22Rv1 (cell line): Measurements from ENCODE around the gene CCL19.
A peak's percentile ranks its signal among the peaks of the same experiment; 100 is the strongest.

Experiments used
- H3K27ac ChIP-seq: fragments of 450-650 bp; 2 replicates; pipeline ENCODE4 v1.5.1; 2017
- ZFX ChIP-seq: fragments of 450-650 bp; IDR thresholded peaks from 2 replicates; pipeline ENCODE4 v1.6.1; 2017; ENCODE audit warnings: antibody characterized with exemption, borderline replicate concordance
- TF ChIP-seq, protein P1 (sequence below): fragments of 450-650 bp; IDR thresholded peaks from 2 replicates; pipeline ENCODE4 v1.5.1; 2017; ENCODE audit warnings: mild to moderate bottlenecking

The CCL19 gene

DNA sequence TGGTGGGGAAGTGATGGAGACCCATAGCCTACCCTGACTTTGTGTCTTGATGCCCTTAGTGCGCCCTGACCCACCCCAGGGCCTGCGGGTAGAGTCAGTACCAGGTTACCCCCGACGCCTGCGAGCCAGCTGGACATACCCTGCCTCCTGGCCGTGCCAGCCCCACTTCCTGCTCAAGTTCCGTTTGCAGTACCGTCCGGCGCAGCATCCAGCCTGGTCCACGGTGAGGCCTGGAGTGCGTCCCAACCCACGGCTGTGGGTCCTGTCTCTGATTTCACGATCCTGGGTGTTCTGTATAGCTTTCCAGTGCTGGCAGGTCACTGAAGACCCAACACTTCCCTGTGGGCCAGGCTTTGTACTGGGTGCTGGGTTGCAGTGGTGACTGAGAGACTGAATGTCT lies 32.6 kb downstream of the CCL19 start:
- no peak overlapping the region for H3K27ac ChIP-seq
- TF ChIP-seq, protein P1, sequence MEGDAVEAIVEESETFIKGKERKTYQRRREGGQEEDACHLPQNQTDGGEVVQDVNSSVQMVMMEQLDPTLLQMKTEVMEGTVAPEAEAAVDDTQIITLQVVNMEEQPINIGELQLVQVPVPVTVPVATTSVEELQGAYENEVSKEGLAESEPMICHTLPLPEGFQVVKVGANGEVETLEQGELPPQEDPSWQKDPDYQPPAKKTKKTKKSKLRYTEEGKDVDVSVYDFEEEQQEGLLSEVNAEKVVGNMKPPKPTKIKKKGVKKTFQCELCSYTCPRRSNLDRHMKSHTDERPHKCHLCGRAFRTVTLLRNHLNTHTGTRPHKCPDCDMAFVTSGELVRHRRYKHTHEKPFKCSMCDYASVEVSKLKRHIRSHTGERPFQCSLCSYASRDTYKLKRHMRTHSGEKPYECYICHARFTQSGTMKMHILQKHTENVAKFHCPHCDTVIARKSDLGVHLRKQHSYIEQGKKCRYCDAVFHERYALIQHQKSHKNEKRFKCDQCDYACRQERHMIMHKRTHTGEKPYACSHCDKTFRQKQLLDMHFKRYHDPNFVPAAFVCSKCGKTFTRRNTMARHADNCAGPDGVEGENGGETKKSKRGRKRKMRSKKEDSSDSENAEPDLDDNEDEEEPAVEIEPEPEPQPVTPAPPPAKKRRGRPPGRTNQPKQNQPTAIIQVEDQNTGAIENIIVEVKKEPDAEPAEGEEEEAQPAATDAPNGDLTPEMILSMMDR = no peak
- no peak for TF ChIP-seq ZFX

DNA sequence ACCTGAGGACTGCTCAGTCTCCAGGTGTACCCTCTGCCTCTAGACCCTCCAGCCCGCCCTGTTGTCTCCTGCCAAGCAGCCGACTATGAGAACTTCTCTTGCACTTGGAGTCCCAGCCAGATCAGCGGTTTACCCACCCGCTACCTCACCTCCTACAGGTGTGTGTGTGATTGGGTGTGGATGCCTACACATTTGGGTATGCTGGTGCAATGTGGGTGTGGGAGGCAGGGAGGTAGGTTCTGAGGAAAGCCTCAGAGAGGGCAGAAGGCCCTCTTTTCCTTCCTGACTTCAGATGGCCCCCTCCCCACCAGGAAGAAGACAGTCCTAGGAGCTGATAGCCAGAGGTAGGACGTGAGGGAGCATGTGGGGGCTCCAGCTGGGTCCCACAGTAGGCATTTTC lies 34.1 kb downstream of the CCL19 start:
- no peak overlapping the region for H3K27ac ChIP-seq
- TF ChIP-seq, protein P1 = no peak
- TF ChIP-seq ZFX = no peak

DNA sequence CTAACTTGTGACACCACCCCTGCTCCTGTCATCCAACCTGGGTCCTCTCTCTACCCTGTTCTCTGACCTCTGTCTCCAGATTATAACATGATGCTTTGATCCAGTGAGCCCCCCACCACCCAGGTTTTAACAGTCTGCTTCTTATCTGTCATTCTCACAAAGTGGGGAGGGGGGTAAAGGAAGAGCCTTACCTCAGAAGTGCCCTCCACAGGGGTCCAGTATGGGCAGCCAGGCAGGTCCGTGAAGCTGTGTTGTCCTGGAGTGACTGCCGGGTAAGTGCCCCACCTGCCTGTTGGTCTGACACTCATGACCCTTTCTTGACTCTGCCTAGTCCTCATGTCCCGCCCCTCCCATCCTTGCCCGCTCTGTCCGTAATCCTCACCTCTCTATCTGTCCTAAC lies 35.7 kb downstream of the CCL19 start:
- no peak for TF ChIP-seq ZFX
- TF ChIP-seq, protein P1 = no peak
- no peak overlapping the region for H3K27ac ChIP-seq

DNA sequence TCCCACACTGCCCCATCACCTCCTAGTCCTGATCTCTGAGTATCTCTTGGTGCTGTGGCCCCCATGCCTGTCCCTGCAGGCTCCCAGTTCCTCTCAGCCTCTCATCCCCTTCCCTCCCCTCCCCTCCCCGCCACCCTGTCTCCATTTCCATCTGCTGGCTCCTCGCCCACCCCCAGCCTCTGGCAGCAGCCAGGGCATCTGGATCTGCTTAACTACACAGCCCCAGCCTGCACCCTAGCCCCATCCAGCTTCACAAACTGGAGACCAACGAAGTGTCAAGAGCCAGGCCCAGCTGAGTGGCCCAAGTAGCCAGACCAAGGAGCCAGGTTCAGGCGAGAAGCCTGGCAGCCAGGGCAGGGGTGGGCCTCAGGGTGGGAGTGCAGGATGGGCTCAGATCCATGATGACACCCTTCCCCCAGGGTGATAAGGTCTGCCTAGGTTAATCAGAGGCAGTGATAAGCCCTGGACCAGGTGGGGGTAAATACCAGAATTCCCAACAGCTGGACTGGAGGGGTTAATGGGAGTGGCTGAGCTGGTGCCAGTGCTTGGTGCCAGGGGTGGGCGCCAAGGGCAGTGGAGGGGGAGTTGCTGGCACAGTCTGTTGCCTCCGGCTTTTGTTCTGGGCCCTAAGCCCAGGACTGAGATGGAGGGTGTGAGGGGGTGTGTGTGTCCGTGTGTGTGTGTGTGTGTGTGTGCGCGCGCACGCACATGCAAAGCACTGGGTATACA lies 36.6 kb downstream of the CCL19 start:
- TF ChIP-seq ZFX = no peak
- TF ChIP-seq, protein P1 = no peak
- H3K27ac ChIP-seq = no peak overlapping the region

DNA sequence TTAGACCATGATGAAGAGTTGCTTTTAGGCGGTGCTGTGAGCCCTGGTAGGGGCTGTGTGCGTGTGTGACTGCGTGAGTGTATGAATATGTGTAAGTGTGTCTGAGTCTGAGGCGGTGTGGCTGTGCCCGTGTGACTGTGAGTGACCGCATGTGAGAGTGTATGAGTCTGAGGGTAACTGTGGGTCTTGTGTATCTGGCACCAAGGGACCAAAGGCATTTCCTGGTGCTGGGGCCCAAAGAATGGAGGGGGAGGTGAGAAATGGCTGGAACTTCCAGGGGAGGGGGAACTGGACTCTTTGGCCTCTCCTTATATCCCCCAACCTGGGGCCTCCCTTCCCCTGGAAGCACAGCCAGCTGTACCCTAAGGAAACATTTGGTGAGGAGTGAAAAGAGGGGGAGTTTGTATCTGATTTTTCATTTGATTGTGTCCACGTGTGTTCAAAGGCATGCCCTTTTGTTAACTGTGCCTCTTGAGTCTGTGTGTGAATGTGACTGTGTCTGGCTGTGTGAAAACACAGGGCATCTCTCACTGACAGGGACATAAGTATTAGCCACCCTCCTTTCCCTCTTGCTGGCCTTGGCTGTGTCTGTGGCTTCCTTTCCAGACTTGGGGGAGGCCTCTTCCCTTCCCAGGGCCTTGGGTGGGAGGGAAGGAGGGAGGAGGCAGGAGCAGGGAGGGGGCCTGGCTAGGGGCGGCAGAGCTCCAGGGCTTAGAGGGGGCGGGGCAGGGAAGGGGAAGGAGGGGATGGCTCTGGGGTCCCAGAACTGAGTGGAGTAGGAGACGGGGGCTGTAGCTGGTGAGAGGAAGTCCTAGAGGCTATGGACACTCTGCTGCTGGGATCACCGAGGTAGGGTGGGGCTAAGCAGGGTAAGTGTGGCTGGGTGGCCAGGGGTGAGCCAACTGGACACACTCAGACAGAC lies 37.7 kb downstream of the CCL19 start:
- peak overlapping the region; percentile 90 for H3K27ac ChIP-seq
- TF ChIP-seq ZFX = no peak
- TF ChIP-seq, protein P1 = no peak

DNA sequence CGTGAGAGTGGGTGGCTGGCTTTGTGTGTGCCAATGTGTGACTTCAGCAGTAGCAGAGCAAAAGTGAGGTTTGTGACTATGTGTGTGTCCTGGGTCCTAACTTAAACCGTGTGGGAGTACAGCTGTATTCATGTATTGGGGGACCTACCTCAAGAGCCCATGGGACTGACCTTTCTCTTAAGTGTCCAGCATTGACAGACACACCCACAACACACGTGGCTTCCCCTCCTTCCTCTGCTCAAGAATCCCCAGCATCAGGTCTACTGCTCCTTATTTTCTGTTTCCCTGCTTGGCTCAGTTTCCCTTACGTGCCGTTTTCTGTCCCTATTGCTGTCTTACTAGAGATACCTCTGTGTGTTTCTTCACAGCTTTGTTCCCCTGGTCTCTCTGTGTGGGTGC lies 38.5 kb downstream of the CCL19 start:
- TF ChIP-seq, protein P1 = no peak
- TF ChIP-seq ZFX = no peak
- H3K27ac ChIP-seq = peak overlapping the region; percentile 90
